Activated gamma-delta T cell (primary cell): ENCODE measurements around the gene VAMP8.
"Not testable (repeated sequence)": the region's sequence is repeated elsewhere in the genome, so short reads cannot be mapped to it uniquely, and the experiment has no call there.

Source experiments
- DNase-seq: peaks from one replicate; lab custom pipeline; 2025; lab: John Stamatoyannopoulos, UW

The VAMP8 gene

DNA sequence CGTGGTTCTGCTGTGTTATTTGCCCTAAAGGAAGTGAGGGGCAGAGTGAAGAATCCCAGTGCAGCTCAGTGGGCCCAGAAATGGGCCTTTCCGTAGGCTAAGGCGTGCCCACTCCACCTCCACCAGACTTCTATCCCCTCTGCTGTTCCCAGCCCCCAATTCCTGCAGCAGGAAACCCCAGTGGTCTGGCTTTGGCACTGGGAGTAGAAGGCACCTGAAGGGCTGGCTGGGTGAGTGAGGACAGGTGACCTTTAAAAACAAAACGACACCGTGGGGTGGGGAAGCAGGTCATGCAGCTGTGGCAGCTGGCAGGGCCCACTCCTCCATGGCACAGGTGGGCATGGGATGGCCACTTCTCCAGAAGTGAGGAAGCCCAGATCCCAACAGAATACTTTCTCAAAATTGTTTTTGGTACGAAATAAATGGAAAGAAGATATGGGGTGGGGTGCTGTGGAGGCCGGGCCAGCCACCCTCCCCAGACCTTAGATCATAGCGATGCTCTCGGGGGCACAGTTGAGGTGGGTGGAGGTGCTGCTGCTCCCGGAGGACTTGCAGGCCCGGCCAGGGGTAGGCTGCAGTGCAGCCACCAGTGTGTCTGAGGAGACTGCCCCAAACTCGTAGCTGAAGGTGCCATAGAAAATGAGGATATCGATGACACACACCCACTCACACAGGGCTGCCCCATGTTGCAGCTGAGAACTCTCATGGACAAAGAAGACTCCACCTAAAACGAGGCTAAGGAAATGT is 21.4 kb downstream of the VAMP8 start:
- DNase-seq, result no peak

DNA sequence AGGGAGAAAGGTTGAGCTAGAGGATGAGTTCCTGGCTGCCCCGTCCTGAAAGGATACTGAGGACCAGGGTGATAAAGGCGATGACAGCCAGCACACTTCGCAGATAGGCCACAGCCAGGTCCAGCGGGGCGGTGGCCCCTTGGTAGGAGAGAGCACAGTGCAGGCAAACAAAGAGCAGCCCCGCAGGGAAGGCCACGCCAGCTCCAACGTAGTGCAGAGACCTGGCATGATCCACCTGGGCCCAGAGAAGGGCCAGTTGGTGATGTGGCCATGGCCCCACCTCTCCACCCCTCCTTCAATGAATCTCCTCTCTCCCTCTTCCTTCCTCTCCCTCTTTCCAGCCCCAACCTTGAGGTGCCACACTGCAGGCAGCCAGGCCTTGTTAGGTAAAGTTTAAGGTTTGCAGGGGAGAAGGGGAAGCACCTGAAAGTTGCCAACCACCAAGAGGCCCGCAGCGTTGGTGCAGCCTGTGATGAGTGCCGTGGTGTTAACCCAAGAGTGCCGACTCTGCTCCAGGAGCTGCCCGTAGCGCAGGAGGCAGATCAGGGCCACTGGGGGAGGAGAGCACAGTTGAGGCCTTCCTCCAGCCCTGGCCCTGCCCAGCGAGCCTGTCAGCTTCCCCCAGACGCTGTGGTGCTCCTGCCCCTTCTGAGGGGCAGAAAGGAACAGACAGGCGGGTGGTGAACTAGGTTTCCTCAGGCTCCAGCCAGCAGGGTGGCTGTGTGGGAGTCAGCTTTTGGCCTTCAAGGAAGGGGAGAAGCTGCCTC is 22.3 kb downstream of the VAMP8 start:
- DNase-seq, result no peak

DNA sequence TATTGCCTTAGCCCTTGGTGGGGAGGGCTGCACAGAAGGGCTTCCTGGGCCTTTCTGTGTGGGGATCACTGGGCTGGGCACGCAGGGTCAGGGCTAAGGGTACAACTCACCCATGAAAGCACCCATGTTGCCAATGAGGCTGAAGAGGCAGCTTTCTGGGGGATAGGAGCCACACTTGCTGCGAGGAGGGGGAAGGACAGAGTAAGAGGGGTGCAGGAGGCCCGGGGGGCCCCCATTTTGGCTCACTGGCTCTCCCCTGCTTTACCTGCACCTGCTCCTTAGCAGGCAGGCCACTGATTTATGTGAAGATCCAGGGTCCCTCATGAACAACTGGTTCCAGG is 22.8 kb downstream of the VAMP8 start:
- no peak for DNase-seq

GRCh38 chr2:85600951-85601770 is 23.8 kb downstream of the VAMP8 start:
- DNase-seq, result no peak

GRCh38 chr2:85601771-85602475 is 24.5 kb downstream of the VAMP8 start:
- no peak for DNase-seq

DNA sequence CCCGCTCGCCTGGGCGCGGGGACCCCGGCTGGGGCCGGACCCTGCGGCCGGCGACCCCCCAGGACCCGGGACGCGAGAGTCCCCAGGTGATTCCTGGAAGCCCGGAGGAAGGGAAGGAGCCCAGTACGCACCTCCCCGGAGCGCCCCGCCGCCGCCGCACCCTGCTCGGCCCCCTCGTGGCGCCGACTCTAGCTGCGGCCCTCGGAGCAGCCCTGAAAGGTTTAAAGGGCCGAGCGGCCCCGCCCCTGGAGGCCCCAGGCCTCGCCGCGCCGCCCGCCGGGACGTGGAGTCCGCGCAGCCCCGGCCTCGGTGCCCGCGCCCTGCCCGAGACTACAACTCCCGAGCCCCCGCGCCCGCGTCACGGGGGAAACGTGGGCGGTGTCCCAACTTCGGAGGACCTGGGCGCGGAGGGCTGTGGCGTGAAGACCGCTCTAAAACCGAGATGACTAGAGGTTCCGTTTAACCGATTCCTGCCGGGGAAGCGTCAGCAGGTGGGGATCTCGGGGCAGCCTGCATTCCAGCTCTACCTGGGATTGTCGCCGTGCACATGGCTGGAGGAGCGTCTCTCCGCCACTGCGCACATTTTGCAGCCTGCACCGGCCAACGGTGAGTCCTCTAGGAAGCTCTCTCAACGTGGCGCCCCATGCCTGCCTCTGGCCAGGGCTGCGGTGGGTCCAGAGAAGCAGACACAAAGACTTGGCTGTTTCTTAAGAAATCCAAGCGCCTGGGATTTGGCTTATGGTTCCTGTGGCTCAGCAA is 25.3 kb downstream of the VAMP8 start, which contains the start of gene TMEM150A:
Gene TMEM150A (minus strand): TSS at position 223 of the 759 bp plus-strand sequence. CDS start 750 bp downstream, outside the sequence.
- peak; percentile 86 for DNase-seq

DNA sequence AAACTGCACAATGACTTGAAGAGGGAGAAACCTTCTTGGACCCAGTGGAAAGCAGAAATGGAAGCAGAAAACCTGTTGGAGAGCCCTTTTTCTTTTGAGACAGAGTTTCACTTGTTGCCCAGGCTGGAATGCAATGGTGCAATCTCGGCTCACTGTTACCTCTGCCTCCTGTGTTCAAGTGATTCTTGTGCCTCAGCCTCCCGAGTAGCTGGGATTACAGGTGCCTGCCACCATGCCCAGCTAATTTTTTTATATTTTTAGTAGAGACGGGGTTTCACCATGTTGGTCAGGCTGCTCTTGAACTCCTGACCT is 26.7 kb downstream of the VAMP8 start:
- DNase-seq, result not testable (repeated sequence)

DNA sequence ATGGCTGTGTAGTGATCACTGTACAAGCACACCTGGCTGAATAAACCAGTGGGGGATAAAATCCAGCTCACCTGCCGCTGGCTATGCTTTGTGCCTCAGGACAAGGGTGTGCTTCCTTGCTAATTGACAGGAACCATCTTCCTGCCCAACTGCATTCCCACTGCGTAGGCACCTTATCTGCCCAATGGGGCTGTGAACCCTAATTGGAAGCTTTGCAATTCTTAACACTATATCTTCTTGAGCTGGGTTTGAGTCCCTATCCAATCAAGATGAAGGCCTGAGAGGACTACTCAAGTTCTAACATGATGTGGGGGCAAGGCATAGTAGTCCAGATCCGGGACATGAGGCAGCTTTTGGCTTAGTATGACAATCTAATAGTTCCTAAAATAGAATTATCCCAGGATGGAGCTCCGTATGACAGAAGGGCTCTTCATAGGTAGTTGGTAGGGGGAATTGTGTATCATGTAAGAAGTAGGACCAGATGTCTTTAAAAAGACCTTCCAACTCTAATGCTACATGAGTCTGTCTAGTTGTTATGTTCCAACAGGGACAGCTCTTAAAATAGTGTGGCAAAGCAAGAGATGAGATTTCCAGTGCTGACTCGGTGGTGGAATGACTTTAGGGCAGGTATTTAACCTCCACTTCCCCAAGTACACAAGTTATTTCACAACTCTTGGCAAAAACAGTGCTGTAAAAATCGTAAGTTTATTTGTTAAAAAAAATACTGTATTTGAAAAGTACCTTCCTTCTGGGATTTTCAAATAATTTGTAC is 27.4 kb downstream of the VAMP8 start:
- DNase-seq, result no peak

DNA sequence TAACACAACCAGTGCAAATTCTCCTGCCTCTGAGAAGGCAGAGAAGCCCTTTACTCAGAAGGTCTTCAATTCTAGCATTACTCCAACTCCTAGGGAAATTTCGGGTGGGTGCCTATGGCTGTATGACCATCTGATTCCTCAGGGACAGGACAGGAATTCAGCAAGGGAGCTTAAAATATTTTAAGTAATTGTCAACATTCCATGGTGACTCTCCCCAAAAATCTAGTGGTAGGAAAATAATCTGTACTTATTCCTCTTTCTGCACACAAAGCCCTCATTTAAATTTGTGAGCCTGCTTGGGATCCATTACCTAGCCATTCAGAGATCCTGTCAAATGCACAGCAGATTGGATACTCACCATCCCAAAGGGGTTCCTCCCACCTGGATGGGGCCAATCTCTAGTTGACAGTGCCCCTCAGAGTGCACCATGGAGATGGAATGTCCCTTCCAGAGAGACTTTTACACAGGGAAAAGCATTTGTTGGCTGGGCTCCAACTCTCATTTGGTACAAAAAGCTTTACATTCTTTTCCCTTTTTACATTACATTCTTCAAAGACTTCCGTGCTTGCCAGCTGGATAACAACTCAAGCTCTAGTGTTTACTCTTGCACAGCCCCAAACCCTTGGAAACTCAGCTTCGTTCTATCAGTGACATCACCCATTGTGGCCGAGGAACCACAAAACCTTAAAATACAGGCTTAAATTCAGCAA is 28.2 kb downstream of the VAMP8 start:
- no peak for DNase-seq

DNA sequence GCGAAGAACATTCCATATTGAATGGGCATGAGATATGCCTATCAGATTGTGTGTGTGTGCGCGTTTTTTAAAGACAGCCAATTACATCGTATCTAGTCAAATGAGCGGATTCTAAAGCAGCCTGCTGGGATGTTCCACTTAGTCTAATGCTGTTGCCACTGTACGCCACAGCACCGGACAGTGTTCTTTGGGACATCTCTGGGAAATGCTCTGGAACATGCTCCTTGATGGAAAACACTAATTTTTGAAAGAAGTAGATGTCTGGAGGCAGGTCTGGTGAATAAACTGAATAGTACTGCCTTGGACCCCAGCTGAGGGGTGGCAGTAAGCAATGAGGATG is 28.7 kb downstream of the VAMP8 start:
- DNase-seq, result no peak

GRCh38 chr2:85607268-85608215 is 30.2 kb downstream of the VAMP8 start:
- no peak for DNase-seq

DNA sequence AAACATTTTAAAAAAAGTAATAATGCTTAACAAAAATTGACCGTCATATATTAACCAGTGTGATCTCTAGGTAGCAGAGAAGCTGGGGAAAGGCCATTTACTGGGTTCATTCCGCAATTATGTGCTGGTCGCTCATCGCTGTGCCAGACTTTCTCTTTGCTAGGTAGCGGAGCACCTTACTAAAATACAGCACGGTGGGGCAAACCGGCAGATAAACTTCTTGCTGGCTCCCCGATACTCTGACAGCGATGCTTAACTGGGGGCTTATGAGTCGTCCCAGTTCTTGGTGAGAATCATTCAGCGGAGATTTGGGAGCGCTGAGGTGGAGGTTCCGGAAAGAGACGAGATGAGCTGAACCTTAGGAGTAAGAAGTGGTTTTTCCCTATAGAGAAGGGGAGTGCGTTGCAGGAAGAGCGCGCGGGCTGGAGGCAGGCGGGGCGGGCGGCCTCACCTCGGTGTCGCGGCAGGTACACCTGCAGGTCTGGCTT is 33.9 kb downstream of the VAMP8 start:
- DNase-seq, result no peak

DNA sequence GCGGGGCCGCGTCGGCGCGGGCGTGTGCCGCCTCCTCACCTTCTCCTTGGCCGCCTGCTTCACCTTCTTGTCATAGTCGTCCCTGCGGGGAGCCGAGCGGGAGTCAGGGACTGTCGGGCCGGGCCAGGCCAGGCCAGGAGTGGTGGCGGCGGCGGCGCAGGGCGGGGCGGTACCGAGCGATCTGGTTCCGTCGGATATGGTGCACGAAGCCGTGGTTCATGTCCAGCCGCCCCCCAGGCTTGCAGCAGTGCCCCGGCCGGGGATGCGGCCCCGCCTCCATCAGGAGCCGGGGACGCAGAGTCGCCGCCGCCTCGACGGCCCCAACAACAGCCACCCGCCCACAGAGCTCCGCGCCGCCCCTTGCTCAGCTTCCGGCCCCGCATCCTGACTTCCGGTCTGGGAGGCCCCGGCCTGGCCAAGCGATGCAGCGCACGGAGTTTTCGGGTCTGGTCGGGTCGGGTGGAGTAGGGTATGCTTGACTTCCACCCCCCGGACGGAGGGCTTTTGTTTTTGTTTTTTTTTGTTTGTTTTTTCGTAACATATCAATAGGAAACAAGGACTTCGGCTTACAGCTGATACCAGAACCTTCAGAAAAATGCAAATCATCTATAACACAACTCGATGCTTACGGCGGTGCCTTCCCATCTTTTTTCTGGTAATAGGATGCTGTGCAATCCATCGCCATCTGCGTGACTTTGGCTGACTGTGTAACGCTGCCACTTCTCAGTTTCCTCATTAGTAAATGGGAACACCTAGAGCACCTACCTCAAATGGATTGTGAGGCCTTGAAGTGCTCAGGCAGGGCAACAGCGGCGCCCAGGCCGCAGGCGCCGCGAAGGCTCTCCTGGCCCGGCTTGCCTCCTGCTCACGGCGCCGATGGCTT is 34.6 kb downstream of the VAMP8 start, which contains the start of gene C2orf68:
Gene C2orf68 (minus strand): TSS at position 362 of the 883 bp plus-strand sequence. CDS start 82 bp downstream, at position 280.
- peak; percentile 74 for DNase-seq

DNA sequence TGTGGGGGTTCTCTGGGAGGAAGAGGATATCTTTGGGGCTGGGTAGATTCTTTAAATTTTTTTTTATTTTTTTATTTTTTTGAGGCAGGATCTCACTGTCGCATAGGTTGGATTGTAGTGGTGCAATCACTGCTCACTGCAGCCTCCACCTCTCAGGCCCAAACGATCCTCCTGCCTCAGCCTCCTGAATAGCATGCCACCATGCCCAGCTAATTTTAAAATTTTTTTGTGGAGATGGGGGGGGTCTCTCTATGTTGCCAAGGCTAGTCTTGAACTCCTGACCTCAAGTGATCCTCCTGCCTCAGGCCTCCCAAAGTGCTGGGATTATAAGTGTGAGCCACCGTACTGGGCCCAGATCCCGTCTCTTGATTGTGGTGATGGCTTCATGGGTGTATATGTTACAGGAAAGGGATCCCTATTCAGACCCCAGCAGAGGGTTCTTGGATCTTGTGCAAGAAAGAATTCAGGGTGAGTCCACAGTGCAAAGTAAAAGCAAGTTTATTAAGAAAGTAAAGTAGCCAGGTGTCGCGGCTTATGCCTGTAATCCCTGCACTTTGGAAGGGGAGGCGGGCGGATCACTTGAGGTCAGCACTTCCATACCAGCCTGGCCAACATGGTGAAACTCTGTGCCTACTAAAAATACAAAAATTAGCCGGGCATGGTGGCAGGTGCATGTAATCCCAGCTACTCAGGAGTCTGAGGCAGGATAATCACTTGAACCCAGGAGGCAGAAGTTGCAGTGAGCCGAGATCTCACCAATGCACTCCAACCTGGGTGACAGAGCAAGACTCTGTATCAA is 36.5 kb downstream of the VAMP8 start:
- no peak for DNase-seq

DNA sequence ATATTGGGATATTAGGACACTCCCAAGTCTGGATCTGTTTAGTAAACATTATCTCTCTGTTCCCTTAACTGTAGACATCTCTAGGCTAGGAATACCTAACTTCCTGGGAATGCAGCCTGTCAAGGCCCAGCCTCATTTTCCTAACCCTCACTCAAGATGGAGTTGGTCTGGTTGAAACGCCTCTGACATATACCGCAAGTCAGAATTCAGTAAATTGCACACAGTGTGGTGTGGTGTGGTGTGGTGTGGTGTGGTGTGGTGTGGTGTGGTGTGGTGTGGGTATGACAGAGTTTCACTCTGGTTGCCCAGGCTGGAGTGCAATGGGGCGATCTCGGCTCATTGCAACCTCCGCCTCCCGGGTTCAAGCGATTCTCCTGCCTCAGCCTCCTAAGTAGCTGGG is 37.4 kb downstream of the VAMP8 start:
- DNase-seq, result not testable (repeated sequence)

DNA sequence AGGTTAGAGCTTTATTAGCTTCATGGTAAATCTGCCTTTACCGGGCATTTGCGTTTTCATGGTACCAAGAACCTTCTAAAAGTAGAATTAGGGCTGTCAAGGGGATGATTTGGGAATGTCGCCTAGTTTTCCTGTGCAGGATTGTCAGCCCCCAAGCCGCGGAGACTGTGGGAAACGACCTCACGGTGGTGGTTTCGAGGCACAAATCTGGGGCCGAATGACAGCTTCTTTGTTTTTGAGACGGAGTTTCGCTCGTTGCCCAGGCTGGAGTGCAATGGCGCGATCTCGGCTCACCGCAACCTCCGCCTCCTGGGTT is 38.0 kb downstream of the VAMP8 start:
- DNase-seq, result no peak

DNA sequence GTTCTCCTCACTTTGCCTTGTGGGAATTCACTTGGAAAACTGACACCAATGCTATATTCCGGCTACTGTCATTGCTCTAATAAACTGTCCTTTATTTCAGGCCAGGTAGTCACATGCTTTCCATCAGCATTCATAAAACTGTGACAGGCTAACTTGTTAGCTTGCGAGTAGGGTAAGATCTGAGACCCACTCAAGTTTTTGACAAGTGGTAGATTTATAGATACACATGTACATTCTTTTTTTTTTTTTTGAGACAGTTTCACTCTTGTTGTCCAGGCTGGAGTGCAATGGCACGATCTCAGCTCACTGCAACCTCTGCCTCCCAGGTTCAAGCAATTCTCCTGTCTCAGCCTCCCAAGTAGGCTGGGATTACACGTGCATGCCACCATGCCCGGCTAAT is 40.3 kb downstream of the VAMP8 start:
- not testable (repeated sequence) for DNase-seq
